Hepatocyte (in vitro differentiated cells): ENCODE measurements around the gene PCDHB6. TPM values are rescaled to one million over a fixed set of nuclear protein-coding genes. Genes with fewer than 3 reads are reported as not detected.
"Not testable (repeated sequence)": the region's sequence is repeated elsewhere in the genome, so short reads cannot be mapped to it uniquely, and the experiment has no call there.

Experiments used
- DNase-seq: peaks from one replicate; pipeline ENCODE4 v3.0.0-alpha.2; 2016; ENCODE audit warnings: low spot score
- H2AFZ ChIP-seq: fragments of 200-600 bp; sonication (generic); 2 replicates; pipeline ENCODE4 v1.6.0; 2016; ENCODE audit warnings: antibody characterized with exemption, mild to moderate bottlenecking
- H3K27ac ChIP-seq: fragments of 200-600 bp; sonication (generic); 2 replicates; pipeline ENCODE4 v1.5.1; 2016; ENCODE audit warnings: mild to moderate bottlenecking
- H3K27me3 ChIP-seq: fragments of 200-600 bp; sonication (generic); 2 replicates; pipeline ENCODE4 v1.6.1; 2016
- H3K36me3 ChIP-seq: fragments of 200-600 bp; sonication (generic); replicated peaks from 2 replicates; pipeline ENCODE4 v1.5.1; 2016; ENCODE audit warnings: low read depth; ENCODE audit not compliant: insufficient read depth
- H3K4me1 ChIP-seq: fragments of 200-600 bp; sonication (generic); 2 replicates; pipeline ENCODE4 v1.5.1; 2016; ENCODE audit warnings: mild to moderate bottlenecking, moderate library complexity; ENCODE audit not compliant: insufficient read depth
- H3K4me2 ChIP-seq: fragments of 200-600 bp; sonication (generic); 2 replicates; pipeline ENCODE4 v1.6.0; 2016
- H3K4me3 ChIP-seq: fragments of 200-600 bp; sonication (generic); 2 replicates; pipeline ENCODE4 v1.5.1; 2016; ENCODE audit warnings: mild to moderate bottlenecking
- H3K79me2 ChIP-seq: fragments of 200-600 bp; sonication (generic); 2 replicates; pipeline ENCODE4 v1.6.0; 2017; ENCODE audit warnings: mild to moderate bottlenecking
- H3K9me2 ChIP-seq: fragments of 200-600 bp; sonication (generic); replicated peaks from 2 replicates; pipeline ENCODE4 v1.6.0; 2017; ENCODE audit warnings: mild to moderate bottlenecking; ENCODE audit not compliant: insufficient read depth
- H3K9me3 ChIP-seq: fragments of 200-600 bp; sonication (generic); 2 replicates; pipeline ENCODE4 v1.5.1; 2016; ENCODE audit warnings: low read depth, mild to moderate bottlenecking
- H4K20me1 ChIP-seq: fragments of 200-600 bp; sonication (generic); 2 replicates; pipeline ENCODE4 v1.6.0; 2016; ENCODE audit warnings: mild to moderate bottlenecking; ENCODE audit not compliant: insufficient read depth, poor library complexity, severe bottlenecking
- EZH2 ChIP-seq: fragments of 200-600 bp; sonication (generic); IDR thresholded peaks from 2 replicates; pipeline ENCODE4 v1.6.1; 2016; ENCODE audit warnings: antibody characterized with exemption, mild to moderate bottlenecking, borderline replicate concordance
- EZH2phosphoT487 ChIP-seq: fragments of 200-600 bp; sonication (generic); IDR thresholded peaks from one replicate; pipeline ENCODE4 v1.6.1; 2018; ENCODE audit warnings: antibody characterized with exemption, mild to moderate bottlenecking, low read depth, moderate library complexity; ENCODE audit not compliant: unreplicated experiment, severe bottlenecking
- whole genome bisulfite sequencing: methylation state at CpG from one replicate; pipeline ENCODE4 v1.1.6; 2016; ENCODE audit warnings: low lambda C conversion rate; ENCODE audit errors: missing lambda C conversion rate; 5-methylcytosine and 5-hydroxymethylcytosine counted together
- polyA plus RNA-seq: library from polyadenylated mRNA; unstranded; fragments of >200 nt; fragmentation: Nextera tagmentation; extraction: Ambion mirVana; gene quantifications from 2 replicates; pipeline ENCODE4 v1.2.1, GENCODE V29; 2016
- total RNA-seq: library from RNA; depleted of rRNA; stranded (reverse); fragments of >200 nt; gene quantifications from 2 replicates; pipeline ENCODE4 v1.2.3, GENCODE V29; 2014
- TF ChIP-seq, protein P1 (sequence below): fragments of 200-600 bp; sonication (generic); IDR thresholded peaks from 2 replicates; pipeline ENCODE4 v1.5.1; 2016; ENCODE audit warnings: antibody characterized with exemption, mild to moderate bottlenecking; ENCODE audit not compliant: poor library complexity

PCDHB6 gene
- total and polyA plus RNA-seq, 2 experiments from 2014 or later = 1.1 TPM; not detected in 1

DNA sequence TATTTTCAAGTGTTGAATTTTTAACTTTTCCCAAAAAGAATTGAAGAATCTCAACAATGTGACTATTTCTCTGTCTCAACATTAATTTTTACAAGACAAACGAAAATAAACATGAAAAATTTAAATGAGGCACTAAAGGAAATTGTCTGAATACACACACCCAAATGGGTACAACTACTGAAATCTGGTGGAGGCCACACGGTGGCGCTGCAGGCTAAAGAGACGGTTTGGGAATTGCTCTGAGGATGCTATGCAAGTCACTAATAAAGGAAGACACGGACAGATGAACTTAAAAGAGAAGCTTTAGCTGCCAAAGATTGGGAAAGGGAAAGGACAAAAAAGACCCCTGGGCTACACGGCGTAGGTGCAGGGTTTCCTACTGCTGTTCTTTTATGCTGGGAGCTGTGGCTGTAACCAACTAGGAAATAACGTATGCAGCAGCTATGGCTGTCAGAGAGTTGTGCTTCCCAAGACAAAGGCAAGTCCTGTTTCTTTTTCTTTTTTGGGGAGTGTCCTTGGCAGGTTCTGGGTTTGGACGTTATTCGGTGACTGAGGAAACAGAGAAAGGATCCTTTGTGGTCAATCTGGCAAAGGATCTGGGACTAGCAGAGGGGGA is 42.4 kb downstream of the PCDHB6 start, which contains the start of gene PCDHB10:
PCDHB10 (plus strand) TSS at position 244 of the 616 bp plus-strand sequence; CDS start at position 444, 200 bp downstream.
- TF ChIP-seq EZH2 (no peak), EZH2phosphoT487 (no peak)
- TF ChIP-seq, protein P1, sequence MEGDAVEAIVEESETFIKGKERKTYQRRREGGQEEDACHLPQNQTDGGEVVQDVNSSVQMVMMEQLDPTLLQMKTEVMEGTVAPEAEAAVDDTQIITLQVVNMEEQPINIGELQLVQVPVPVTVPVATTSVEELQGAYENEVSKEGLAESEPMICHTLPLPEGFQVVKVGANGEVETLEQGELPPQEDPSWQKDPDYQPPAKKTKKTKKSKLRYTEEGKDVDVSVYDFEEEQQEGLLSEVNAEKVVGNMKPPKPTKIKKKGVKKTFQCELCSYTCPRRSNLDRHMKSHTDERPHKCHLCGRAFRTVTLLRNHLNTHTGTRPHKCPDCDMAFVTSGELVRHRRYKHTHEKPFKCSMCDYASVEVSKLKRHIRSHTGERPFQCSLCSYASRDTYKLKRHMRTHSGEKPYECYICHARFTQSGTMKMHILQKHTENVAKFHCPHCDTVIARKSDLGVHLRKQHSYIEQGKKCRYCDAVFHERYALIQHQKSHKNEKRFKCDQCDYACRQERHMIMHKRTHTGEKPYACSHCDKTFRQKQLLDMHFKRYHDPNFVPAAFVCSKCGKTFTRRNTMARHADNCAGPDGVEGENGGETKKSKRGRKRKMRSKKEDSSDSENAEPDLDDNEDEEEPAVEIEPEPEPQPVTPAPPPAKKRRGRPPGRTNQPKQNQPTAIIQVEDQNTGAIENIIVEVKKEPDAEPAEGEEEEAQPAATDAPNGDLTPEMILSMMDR = peak; percentile 41
- Histone ChIP-seq H3K9me2 (no peaks in the 10 kb centered on the region), H3K4me2 (no peak within 1 kb of the TSS), H3K27me3 (no peaks in the 10 kb centered on the region), H3K9me3 (peaks cover 8% of the 10 kb centered on the region), H3K4me1 (no peaks in the 10 kb centered on the region), H3K79me2 (no peaks in the 10 kb centered on the region), H3K27ac (no peak within 1 kb of the TSS), H3K4me3 (no peak within 1 kb of the TSS), H3K36me3 (no peaks in the 10 kb centered on the region), H2AFZ (no peak within 1 kb of the TSS), H4K20me1 (no peaks in the 10 kb centered on the region)
- 27% methylated on average over 10 of the region's 10 CpGs for WGBS
- DNase-seq = peak; percentile 28

DNA sequence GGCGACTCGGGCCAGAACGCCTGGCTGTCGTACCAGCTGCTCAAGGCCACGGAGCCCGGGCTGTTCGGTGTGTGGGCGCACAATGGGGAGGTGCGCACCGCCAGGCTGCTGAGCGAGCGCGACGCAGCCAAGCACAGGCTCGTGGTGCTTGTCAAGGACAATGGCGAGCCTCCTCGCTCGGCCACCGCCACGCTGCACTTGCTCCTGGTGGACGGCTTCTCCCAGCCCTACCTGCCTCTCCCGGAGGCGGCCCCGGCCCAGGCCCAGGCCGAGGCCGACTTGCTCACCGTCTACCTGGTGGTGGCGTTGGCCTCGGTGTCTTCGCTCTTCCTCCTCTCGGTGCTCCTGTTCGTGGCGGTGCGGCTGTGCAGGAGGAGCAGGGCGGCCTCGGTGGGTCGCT is 44.5 kb downstream of the PCDHB6 start:
- not testable (repeated sequence) for H3K4me3 ChIP-seq, H3K27me3 ChIP-seq, H3K79me2 ChIP-seq, H3K9me2 ChIP-seq, H4K20me1 ChIP-seq, H3K27ac ChIP-seq, H2AFZ ChIP-seq, H3K36me3 ChIP-seq, DNase-seq, H3K4me1 ChIP-seq, H3K4me2 ChIP-seq, H3K9me3 ChIP-seq
- WGBS = 100% methylated on average over 4 of the region's 37 CpGs

DNA sequence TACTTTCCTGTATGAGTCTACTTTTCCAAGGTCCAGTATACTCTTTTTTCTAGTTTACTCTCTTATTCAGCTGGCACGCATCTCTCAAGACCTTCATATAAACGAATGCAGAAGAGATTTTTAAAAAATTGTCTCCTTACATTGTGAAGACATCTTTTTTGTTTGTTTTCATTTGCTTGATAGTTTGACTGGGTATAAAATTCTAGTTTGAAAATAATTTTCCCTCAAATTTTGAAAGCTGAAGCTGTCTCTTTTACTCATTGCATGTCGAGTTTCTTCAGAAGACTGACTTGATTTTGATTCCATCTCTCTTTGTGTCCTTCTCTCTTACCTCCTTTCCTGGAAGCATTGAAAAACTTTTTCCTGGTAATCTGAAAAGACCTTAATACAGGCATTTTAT is 46.5 kb downstream of the PCDHB6 start:
- H3K27me3 ChIP-seq = no peaks in the 10 kb centered on the region
- H3K4me2 ChIP-seq = no peak overlapping the region
- TF ChIP-seq, protein P1 = no peak
- no peak for TF ChIP-seq EZH2
- no peak for TF ChIP-seq EZH2phosphoT487
- no peaks in the 10 kb centered on the region for H3K79me2 ChIP-seq
- H3K27ac ChIP-seq = no peak overlapping the region
- WGBS = 81% methylated on average over 3 of the region's 3 CpGs
- H2AFZ ChIP-seq = no peak overlapping the region
- H3K36me3 ChIP-seq = no peaks in the 10 kb centered on the region
- no peaks in the 10 kb centered on the region for H3K9me2 ChIP-seq
- H3K4me3 ChIP-seq = no peak overlapping the region
- H4K20me1 ChIP-seq = no peaks in the 10 kb centered on the region
- DNase-seq = no peak
- no peaks in the 10 kb centered on the region for H3K4me1 ChIP-seq
- H3K9me3 ChIP-seq = peaks cover 8% of the 10 kb centered on the region

DNA sequence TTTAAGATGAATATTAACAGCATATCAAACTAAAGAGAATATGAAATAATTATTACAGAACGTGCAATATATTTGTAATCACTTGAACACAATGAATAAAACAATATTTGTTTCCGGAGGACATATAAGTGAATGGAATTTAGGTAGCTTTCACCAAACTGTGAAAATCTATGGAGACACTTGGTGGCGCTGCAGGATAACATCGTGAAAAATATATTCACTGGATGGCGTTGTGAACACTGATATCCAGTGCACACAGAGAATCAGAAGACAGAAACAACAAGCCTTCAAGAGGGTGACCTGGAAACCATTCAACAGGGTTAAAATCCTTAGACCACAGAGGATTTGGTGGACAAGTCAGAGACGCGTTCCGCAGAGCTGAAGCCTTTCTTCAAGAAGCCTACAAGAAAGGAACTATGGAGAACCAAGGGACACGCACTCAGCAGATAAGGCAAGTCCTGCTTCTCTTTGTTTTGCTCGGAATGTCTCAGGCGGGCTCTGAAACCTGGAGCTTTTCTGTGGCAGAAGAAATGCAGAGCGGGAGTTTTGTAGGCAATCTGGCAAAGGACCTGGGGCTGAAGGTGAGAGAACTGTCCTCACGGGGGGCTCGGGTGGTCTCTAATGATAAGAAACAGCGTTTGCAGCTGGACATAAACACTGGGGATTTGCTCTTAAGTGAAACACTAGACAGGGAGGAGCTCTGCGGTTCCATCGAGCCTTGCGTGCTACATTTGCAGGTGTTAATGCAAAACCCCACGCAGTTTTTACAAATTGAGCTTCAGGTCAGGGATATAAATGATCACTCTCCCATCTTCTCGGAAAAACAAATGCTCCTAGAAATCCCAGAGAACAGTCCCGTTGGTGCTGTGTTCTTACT is 49.7 kb downstream of the PCDHB6 start, which contains the start of gene PCDHB11:
PCDHB11 (plus strand) TSS at position 269 of the 877 bp plus-strand sequence; CDS start at position 417, 148 bp downstream.
- H3K27me3 ChIP-seq = no peaks in the 10 kb centered on the region
- H3K9me3 ChIP-seq = peaks cover 11% of the 10 kb centered on the region
- DNase-seq = no peak
- WGBS = 68% methylated on average over 21 of the region's 21 CpGs
- H3K27ac ChIP-seq = no peak within 1 kb of the TSS
- H3K4me3 ChIP-seq = no peak within 1 kb of the TSS
- no peaks in the 10 kb centered on the region for H3K79me2 ChIP-seq
- H3K36me3 ChIP-seq = no peaks in the 10 kb centered on the region
- H3K4me2 ChIP-seq = no peak within 1 kb of the TSS
- H3K4me1 ChIP-seq = no peaks in the 10 kb centered on the region
- H2AFZ ChIP-seq = no peak within 1 kb of the TSS
- no peaks in the 10 kb centered on the region for H3K9me2 ChIP-seq
- no peaks in the 10 kb centered on the region for H4K20me1 ChIP-seq
- TF ChIP-seq EZH2 (no peak), EZH2phosphoT487 (no peak)
- TF ChIP-seq, protein P1 = peak; percentile 16

DNA sequence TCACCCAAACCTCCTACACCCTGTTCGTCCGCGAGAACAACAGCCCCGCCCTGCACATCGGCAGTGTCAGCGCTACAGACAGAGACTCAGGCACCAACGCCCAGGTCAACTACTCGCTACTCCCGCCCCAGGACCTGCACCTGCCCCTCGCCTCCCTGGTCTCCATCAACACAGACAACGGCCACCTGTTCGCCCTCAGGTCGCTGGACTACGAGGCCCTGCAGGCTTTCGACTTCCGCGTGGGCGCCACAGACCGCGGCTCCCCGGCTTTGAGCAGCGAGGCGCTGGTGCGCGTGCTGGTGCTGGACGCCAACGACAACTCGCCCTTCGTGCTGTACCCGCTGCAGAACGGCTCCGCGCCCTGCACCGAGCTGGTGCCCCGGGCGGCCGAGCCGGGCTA is 51.3 kb downstream of the PCDHB6 start:
- H3K4me2 ChIP-seq, H3K9me2 ChIP-seq, H4K20me1 ChIP-seq, H3K9me3 ChIP-seq, H3K36me3 ChIP-seq, H3K27me3 ChIP-seq, H3K79me2 ChIP-seq, H2AFZ ChIP-seq, H3K27ac ChIP-seq, DNase-seq, H3K4me1 ChIP-seq, H3K4me3 ChIP-seq: not testable (repeated sequence)
- 52% methylated on average over 23 of the region's 38 CpGs for WGBS

DNA sequence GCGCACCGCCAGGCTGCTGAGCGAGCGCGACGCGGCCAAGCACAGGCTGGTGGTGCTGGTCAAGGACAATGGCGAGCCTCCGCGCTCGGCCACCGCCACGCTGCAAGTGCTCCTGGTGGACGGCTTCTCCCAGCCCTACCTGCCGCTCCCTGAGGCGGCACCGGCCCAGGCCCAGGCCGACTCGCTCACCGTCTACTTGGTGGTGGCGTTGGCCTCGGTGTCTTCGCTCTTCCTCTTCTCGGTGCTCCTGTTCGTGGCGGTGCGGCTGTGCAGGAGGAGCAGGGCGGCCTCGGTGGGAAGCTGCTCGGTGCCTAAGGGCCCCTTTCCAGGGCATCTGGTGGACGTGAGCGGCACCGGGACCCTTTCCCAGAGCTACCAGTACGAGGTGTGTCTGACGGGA is 51.8 kb downstream of the PCDHB6 start:
- H3K9me3 ChIP-seq, H3K4me3 ChIP-seq, H3K27me3 ChIP-seq, H4K20me1 ChIP-seq, H2AFZ ChIP-seq, DNase-seq, H3K36me3 ChIP-seq, H3K4me1 ChIP-seq, H3K4me2 ChIP-seq, H3K9me2 ChIP-seq, H3K79me2 ChIP-seq, H3K27ac ChIP-seq: not testable (repeated sequence)
- WGBS = 72% methylated on average over 28 of the region's 35 CpGs
